HCT116 (cell line): Measurements from ENCODE around the gene CD99. TPM values are rescaled to one million over a fixed set of nuclear protein-coding genes. Genes with fewer than 3 reads are reported as not detected.

Experiments used
- ATAC-seq: fragments of 200-7000 bp; cut with Tn5 transposase; 2 replicates; pipeline ENCODE4 v1.9.1; 2020; ENCODE audit warnings: mild to moderate bottlenecking, moderate library complexity
- BruUV-seq: library from RNA; stranded (reverse); fragments of 400-500 nt; replicated peaks from 2 replicates; lab custom pipeline; 2021; lab: Mats Ljungman, UMichigan
- CTCF ChIA-PET: fragments of 300-600 bp; sonication (Branson Sonifier 250); formaldehyde crosslinking; loops from one replicate; lab custom pipeline; 2021; ENCODE audit warnings: antibody characterized with exemption; lab: Charles Lee
- POLR2A ChIA-PET: fragments of 300-600, 350-600 bp; sonication (Branson Sonifier 250); formaldehyde crosslinking; loops from one replicate; lab custom pipeline; 2021; ENCODE audit warnings: antibody characterized with exemption; lab: Charles Lee
- RAD21 ChIA-PET, 2 experiments: fragments of 300-600 bp; sonication (Branson Sonifier 250); formaldehyde crosslinking; loops; one replicate each; lab custom pipeline; 2023; ENCODE audit warnings: low total read pairs in 2 of 2; ENCODE audit not compliant: uncharacterized antibody in 2 of 2, unreplicated experiment in 2 of 2, low non-redundant PET in 1 of 2; lab: Charles Lee
- DNase-seq: peaks from one replicate; pipeline ENCODE4 v3.0.0-alpha.2; 2010; ENCODE audit warnings: low read depth, low spot score
- H2AFZ ChIP-seq: fragments of 200-600 bp; shearing (Covaris generic), sonication (generic); 2 replicates; pipeline ENCODE4 v1.6.1; 2017; ENCODE audit warnings: low read depth, mixed run types, mixed read lengths, antibody characterized with exemption, low read length; ENCODE audit not compliant: poor library complexity, severe bottlenecking
- H3K27ac ChIP-seq: 2 replicates; pipeline ENCODE4 v1.5.1; 2012; ENCODE audit warnings: low read depth, low read length
- H3K27me3 ChIP-seq: fragments of 200-600 bp; sonication (generic); 2 replicates; pipeline ENCODE4 v1.6.1; 2016; ENCODE audit warnings: mixed run types, low read length, mixed read lengths; ENCODE audit not compliant: insufficient read depth
- H3K36me3 ChIP-seq, 2 experiments: fragments of 200-500 bp in 1 of 2; fragments of 200-600 bp in 1 of 2; sonication (Bioruptor generic) in 1 of 2; sonication (generic) in 1 of 2; 2 replicates each; pipeline versions ENCODE4 v1.5.1 to v1.6.1; 2014 to 2016; ENCODE audit warnings: low read length in 2 of 2, inconsistent platforms in 1 of 2, mixed read lengths in 1 of 2, mixed run types in 1 of 2; ENCODE audit not compliant: insufficient read depth in 2 of 2, control insufficient read depth in 1 of 2
- H3K4me1 ChIP-seq, 2 experiments: fragments of 200-600 bp in 1 of 2; sonication (generic) in 1 of 2; 2 replicates each; pipeline versions ENCODE4 v1.5.1 to v1.6.1; 2012 to 2017; ENCODE audit warnings: low read length in 2 of 2, inconsistent platforms in 1 of 2, mild to moderate bottlenecking in 1 of 2, mixed read lengths in 1 of 2, mixed run types in 1 of 2, moderate library complexity in 1 of 2; ENCODE audit not compliant: insufficient read depth in 2 of 2, control insufficient read depth in 1 of 2
- H3K4me2 ChIP-seq: fragments of 200-600 bp; sonication (generic); 2 replicates; pipeline ENCODE4 v1.6.1; 2017; ENCODE audit warnings: mixed run types, low read length, mixed read lengths
- H3K4me3 ChIP-seq, 2 experiments: fragments of 200-600 bp in 1 of 2; sonication (generic) in 1 of 2; replicated peaks in 1 of 2; 2 replicates each; pipeline ENCODE4 v1.5.1; 2011 to 2016; ENCODE audit warnings: low read length in 2 of 2, control low read depth in 1 of 2, low read depth in 1 of 2, mild to moderate bottlenecking in 1 of 2, mixed read lengths in 1 of 2, mixed run types in 1 of 2
- H3K79me2 ChIP-seq: fragments of 200-600 bp; sonication (generic); 2 replicates; pipeline ENCODE4 v1.6.1; 2017; ENCODE audit warnings: mild to moderate bottlenecking, mixed run types, low read length, moderate library complexity, mixed read lengths; ENCODE audit not compliant: insufficient read depth
- H3K9ac ChIP-seq: fragments of 200-600 bp; sonication (generic); 2 replicates; pipeline ENCODE4 v1.6.1; 2016; ENCODE audit warnings: low read length, mixed read lengths
- H3K9me2 ChIP-seq: fragments of 200-600 bp; sonication (generic), shearing (Covaris generic); 2 replicates; pipeline ENCODE4 v1.6.1; 2017; ENCODE audit warnings: mixed run types, mild to moderate bottlenecking, moderate library complexity; ENCODE audit not compliant: insufficient read depth
- H3K9me3 ChIP-seq, 2 experiments: fragments of 200-500 bp in 1 of 2; fragments of 200-600 bp in 1 of 2; sonication (Bioruptor generic) in 1 of 2; sonication (generic) in 1 of 2; 2 replicates each; pipeline ENCODE4 v1.6.1; 2014 to 2017; ENCODE audit warnings: low read length in 2 of 2, mixed read lengths in 2 of 2, inconsistent platforms in 1 of 2, low read depth in 1 of 2, mild to moderate bottlenecking in 1 of 2, mixed run types in 1 of 2, moderate library complexity in 1 of 2; ENCODE audit not compliant: control insufficient read depth in 1 of 2, insufficient read depth in 1 of 2
- H4K20me1 ChIP-seq: fragments of 200-600 bp; sonication (generic), shearing (Covaris generic); 2 replicates; pipeline ENCODE4 v1.6.1; 2017; ENCODE audit warnings: mixed run types, mild to moderate bottlenecking, moderate library complexity; ENCODE audit not compliant: insufficient read depth
- ATF3 ChIP-seq: IDR thresholded peaks from 2 replicates; pipeline ENCODE4 v1.6.1; 2012
- CBX3 ChIP-seq: IDR thresholded peaks from 2 replicates; pipeline ENCODE4 v1.6.1; 2012; ENCODE audit warnings: low read depth
- CTCF ChIP-seq, 3 experiments: fragments of 200-600 bp in 1 of 3; sonication (generic) in 1 of 3; IDR thresholded peaks in 2 of 3; conservative IDR thresholded peaks in 1 of 3; 2 replicates each; pipeline ENCODE4 v1.5.1; 2012 to 2017; ENCODE audit warnings: low read depth in 2 of 3, low read length in 2 of 3, antibody characterized with exemption in 1 of 3, borderline replicate concordance in 1 of 3, control low read depth in 1 of 3, mild to moderate bottlenecking in 1 of 3, mixed read lengths in 1 of 3, mixed run types in 1 of 3, moderate library complexity in 1 of 3; ENCODE audit not compliant: insufficient read depth in 1 of 3
- EGR1 ChIP-seq: IDR thresholded peaks from 2 replicates; pipeline ENCODE4 v1.6.1; 2012; ENCODE audit warnings: low read depth
- ELF1 ChIP-seq: IDR thresholded peaks from 2 replicates; pipeline ENCODE4 v1.6.1; 2012; ENCODE audit warnings: low read depth, borderline replicate concordance
- EZH2 ChIP-seq: fragments of 200-600 bp; sonication (generic); IDR thresholded peaks from 2 replicates; pipeline ENCODE4 v1.6.1; 2017; ENCODE audit warnings: antibody characterized with exemption, mixed run types
- EZH2phosphoT487 ChIP-seq: fragments of 200-600 bp; IDR thresholded peaks from 2 replicates; pipeline ENCODE4 v1.6.1; 2018; ENCODE audit warnings: antibody characterized with exemption, borderline replicate concordance
- JUND ChIP-seq: IDR thresholded peaks from 2 replicates; pipeline ENCODE4 v1.6.1; 2012
- POLR2A ChIP-seq: IDR thresholded peaks from 2 replicates; pipeline ENCODE4 v1.7.0; 2011; ENCODE audit warnings: borderline replicate concordance; ENCODE audit not compliant: insufficient read depth, insufficient read length; ENCODE audit errors: extremely low read depth
- POLR2AphosphoS5 ChIP-seq: IDR thresholded peaks from 2 replicates; pipeline ENCODE4 v1.6.1; 2011; ENCODE audit warnings: mild to moderate bottlenecking, low read depth, low read length, moderate library complexity
- RAD21 ChIP-seq: IDR thresholded peaks from 2 replicates; pipeline ENCODE4 v1.6.1; 2012; ENCODE audit warnings: low read depth, mild to moderate bottlenecking
- REST ChIP-seq: IDR thresholded peaks from 2 replicates; pipeline ENCODE4 v1.6.1; 2012; ENCODE audit warnings: low read depth
- SIN3A ChIP-seq: IDR thresholded peaks from 2 replicates; pipeline ENCODE4 v1.6.1; 2012; ENCODE audit warnings: low read depth
- SRF ChIP-seq: IDR thresholded peaks from 2 replicates; pipeline ENCODE4 v1.6.1; 2012; ENCODE audit warnings: low read depth
- TCF7L2 ChIP-seq: IDR thresholded peaks from 2 replicates; pipeline ENCODE4 v1.7.0; 2011; ENCODE audit warnings: borderline replicate concordance, inconsistent platforms; ENCODE audit not compliant: insufficient read depth, insufficient read length; ENCODE audit errors: extremely low read depth
- YY1 ChIP-seq: IDR thresholded peaks from 2 replicates; pipeline ENCODE4 v1.6.1; 2011; ENCODE audit warnings: low read length, low read depth, moderate library complexity, mild to moderate bottlenecking; ENCODE audit not compliant: insufficient replicate concordance; ENCODE audit errors: extremely low read depth
- ZBTB33 ChIP-seq: IDR thresholded peaks from 2 replicates; pipeline ENCODE4 v1.6.1; 2011; ENCODE audit warnings: mild to moderate bottlenecking, low read length, moderate library complexity; ENCODE audit not compliant: insufficient replicate concordance; ENCODE audit errors: extremely low read depth
- ZFX ChIP-seq: fragments of 450-650 bp; IDR thresholded peaks from 2 replicates; pipeline ENCODE4 v1.6.1; 2017
- ZNF274 ChIP-seq: fragments of 200-500 bp; sonication (Bioruptor generic); IDR thresholded peaks from 2 replicates; pipeline ENCODE4 v1.6.1; 2014; ENCODE audit warnings: mild to moderate bottlenecking, low read depth, low read length, inconsistent platforms
- intact Hi-C: fragments of 100-400 bp; cut with micrococcal nuclease; formaldehyde crosslinking; loops from 2 replicates; pipeline ENCODE4 v1.10.0; 2022
- total RNA-seq: library from RNA; stranded (reverse); gene quantifications from one replicate; pipeline ENCODE4 v1.2.1, GENCODE V29; 2021; ENCODE audit not compliant: unreplicated experiment

Gene CD99
- total RNA-seq, 1 experiment from 2014 or later = 59.6 TPM

- H3K79me2 ChIP-seq = no peaks in the 10 kb centered on the region
- ATAC-seq = no peak
- CTCF ChIA-PET = no interaction called here
Observed at GRCh38 chrX:2672084-2672483, 19.0 kb upstream of the CD99 start.

More at GRCh38 chrX:2672084-2672483, 19.0 kb upstream of the CD99 start:
- RAD21 ChIA-PET = no interaction called here
- Histone ChIP-seq H3K9ac (no peak overlapping the region), H3K9me3 (no peaks in the 10 kb centered on the region), H3K4me2 (no peak overlapping the region), H3K27ac (no peak overlapping the region), H4K20me1 (no peaks in the 10 kb centered on the region), H2AFZ (no peak overlapping the region), H3K4me3 (no peak overlapping the region), H3K27me3 (no peaks in the 10 kb centered on the region), H3K4me1 (peaks cover 0 to 6% of the 10 kb centered on the region in 2 experiments; a peak in 2 of 4 replicates), H3K36me3 (no peaks in the 10 kb centered on the region), H3K9me2 (no peaks in the 10 kb centered on the region)
- POLR2A ChIA-PET = no interaction called here
- intact Hi-C loops = no loop called here
- DNase-seq = no peak
- BruUV-seq = no TSS peak
- TF ChIP-seq ZBTB33 (no peak), EZH2 (no peak), POLR2AphosphoS5 (no peak), JUND (no peak), SIN3A (no peak), EZH2phosphoT487 (no peak), TCF7L2 (no peak), YY1 (no peak), SRF (no peak), EGR1 (no peak), REST (no peak), ZNF274 (no peak), RAD21 (no peak), ATF3 (no peak), ELF1 (no peak), CTCF (IDR thresholded peaks at IDR 0.05 in 2 of 3, conservative IDR thresholded peaks at IDR 0.05 in 1 of 3; ENCODE audit: borderline replicate concordance in 1 of 3, insufficient read depth in 1 of 3, low read depth in 2 of 3, low read length in 2 of 3) (no peak), ZFX (no peak), CBX3 (no peak), POLR2A (no peak)
